ENCODE results near the gene FAM210B.
"Not testable (repeated sequence)": the region's sequence is repeated elsewhere in the genome, so short reads cannot be mapped to it uniquely, and the experiment has no call there.

The FAM210B gene

GRCh38 chr20:56358600-56359211 lies at the start of gene FAM210B:
Gene FAM210B, plus strand, starts transcription at chr20:56358974. Its CDS starts 32 bp downstream, at chr20:56359006.
- DNase-seq: peak; percentile 84 to 89

- no peak for DNase-seq
These were observed 42.7 kb upstream of the FAM210B start for GRCh38 chr20:56316051-56316450.

GRCh38 chr20:56316483-56316882 lies 42.3 kb upstream of the FAM210B start:
- DNase-seq: no peak

GRCh38 chr20:56322681-56323080 lies 36.1 kb upstream of the FAM210B start:
- DNase-seq: no peak

GRCh38 chr20:56323206-56323605 lies 35.6 kb upstream of the FAM210B start:
- no peak for DNase-seq

GRCh38 chr20:56323656-56324055 lies 35.1 kb upstream of the FAM210B start:
- no peak for DNase-seq

- DNase-seq: no peak
These were observed 34.0 kb upstream of the FAM210B start for GRCh38 chr20:56324806-56325205.

GRCh38 chr20:56328861-56329260 lies 29.9 kb upstream of the FAM210B start:
- DNase-seq: no peak

GRCh38 chr20:56336709-56337108 lies 22.1 kb upstream of the FAM210B start:
- not testable (repeated sequence) for DNase-seq

GRCh38 chr20:56342783-56343182 lies 16.0 kb upstream of the FAM210B start:
- no peak for DNase-seq

- peak; percentile 73 to 74 for DNase-seq
These were observed 14.9 kb upstream of the FAM210B start for GRCh38 chr20:56343861-56344381.

- no peak for DNase-seq
These were observed 12.9 kb upstream of the FAM210B start for GRCh38 chr20:56345911-56346310.

GRCh38 chr20:56347628-56348304 lies 11.0 kb upstream of the FAM210B start:
- no peak for DNase-seq

- DNase-seq: no peak
These were observed 10.5 kb upstream of the FAM210B start for GRCh38 chr20:56348305-56348693.

GRCh38 chr20:56348746-56349145 lies 10.0 kb upstream of the FAM210B start:
- no peak for DNase-seq

- DNase-seq: no peak
These were observed 7.9 kb upstream of the FAM210B start for GRCh38 chr20:56350842-56351241.

- no peak for DNase-seq
These were observed 6.3 kb upstream of the FAM210B start for GRCh38 chr20:56352345-56353055.

- no peak for DNase-seq
These were observed 5.4 kb upstream of the FAM210B start for GRCh38 chr20:56353356-56353755.

GRCh38 chr20:56358070-56358469 lies 704 bp upstream of the FAM210B start:
- no peak for DNase-seq

GRCh38 chr20:56359212-56360132 lies 698 bp downstream of the FAM210B start:
- peak; percentile 30 to 48 for DNase-seq

- DNase-seq: no peak
These were observed 1.5 kb downstream of the FAM210B start for GRCh38 chr20:56360133-56360907.

- DNase-seq: no peak
These were observed 2.1 kb downstream of the FAM210B start for GRCh38 chr20:56360908-56361205.
